Fibroblast of the aortic adventitia (primary cell): ENCODE data around the gene EPM2A. TPM values are rescaled to one million over a fixed set of nuclear protein-coding genes. Genes with fewer than 3 reads are reported as not detected.
A peak's percentile ranks its signal among the peaks of the same experiment; 100 is the strongest.

ENCODE experiments used
- DNase-seq: peaks from one replicate; pipeline ENCODE4 v3.0.0-alpha.2; 2010; ENCODE audit warnings: low read depth
- H3K4me3 ChIP-seq: 2 replicates; pipeline ENCODE4 v1.5.1; 2011; ENCODE audit warnings: low read depth, mild to moderate bottlenecking, control low read depth, low read length, moderate library complexity
- CTCF ChIP-seq: IDR thresholded peaks from 2 replicates; pipeline ENCODE4 v1.5.1; 2011; ENCODE audit warnings: mild to moderate bottlenecking, low read length, control low read depth, inconsistent platforms; ENCODE audit not compliant: insufficient read depth
- total RNA-seq: library from RNA; depleted of rRNA; stranded (reverse); fragments of >200 nt; gene quantifications from 2 replicates; pipeline ENCODE4 v1.2.3, GENCODE V29; 2012; ENCODE audit warnings: low replicate concordance

EPM2A gene
- total RNA-seq: 7.2 and 8.0 TPM in 2 replicates

DNA sequence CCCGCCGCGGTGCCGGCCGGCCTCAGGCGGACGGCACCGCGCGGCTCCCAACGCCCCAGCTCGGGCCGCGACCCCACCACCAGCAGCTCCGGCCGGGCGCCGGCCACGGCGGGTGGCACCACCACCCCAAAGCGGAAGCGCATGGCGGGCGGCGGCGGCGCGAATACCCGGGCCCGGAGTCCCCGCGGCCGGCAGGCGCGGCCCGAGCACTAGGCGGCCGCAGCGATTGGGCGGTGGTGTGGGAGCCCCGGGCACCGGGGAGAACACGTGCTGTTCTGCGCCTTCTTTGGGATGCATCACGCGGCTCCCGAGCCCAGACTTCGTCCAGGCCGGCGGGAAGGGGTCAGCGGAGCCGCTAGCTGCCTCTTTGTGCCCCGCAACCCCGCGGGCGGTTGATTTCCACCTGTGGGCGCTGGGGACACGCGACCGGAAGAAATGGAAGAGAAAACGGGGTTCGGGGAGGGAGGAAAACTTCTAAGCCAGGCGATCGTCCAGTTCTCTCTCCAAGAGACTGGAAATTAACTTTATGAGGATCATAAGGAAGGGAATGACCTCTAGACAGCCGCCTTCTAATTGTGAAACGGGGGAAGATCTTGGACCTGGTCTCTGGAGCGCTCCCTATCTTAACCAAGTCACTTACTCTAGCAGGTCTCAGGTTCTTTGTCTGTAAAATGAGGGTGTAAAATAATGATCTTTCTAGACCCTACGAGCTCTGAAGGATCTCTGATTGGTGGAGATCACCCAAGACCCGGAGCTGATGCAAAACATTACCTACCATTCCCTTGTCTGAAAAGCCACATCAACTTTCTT is at the start of gene EPM2A:
Gene EPM2A (minus strand): TSS at position 165 of the 810 bp plus-strand sequence. CDS start 22 bp downstream, at position 143.
- peak; percentile 74 for DNase-seq
- TF ChIP-seq CTCF: no peak
- peak within 1 kb of the TSS; percentile 73 for H3K4me3 ChIP-seq

DNA sequence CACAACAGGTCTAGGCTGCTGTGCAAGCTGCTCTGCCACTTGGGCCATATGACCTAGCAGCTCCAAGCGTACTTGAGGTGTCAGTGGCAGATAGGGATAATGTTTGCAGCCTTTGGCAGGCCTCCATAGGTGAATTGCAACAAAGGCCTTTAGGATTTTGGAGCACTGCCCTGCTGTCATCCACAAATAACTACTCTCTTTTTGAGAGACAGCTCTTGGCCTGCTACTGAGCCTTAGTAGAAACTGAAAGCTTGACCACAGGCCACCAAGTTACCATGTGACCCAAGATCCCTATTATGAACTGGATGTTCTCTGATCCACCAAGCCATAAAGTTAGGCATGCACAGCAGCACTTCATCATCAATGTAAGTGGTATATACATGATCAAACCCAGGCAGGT is 49.4 kb upstream of the EPM2A start:
- H3K4me3 ChIP-seq: no peak overlapping the region
- no peak for DNase-seq
- no peak for TF ChIP-seq CTCF

DNA sequence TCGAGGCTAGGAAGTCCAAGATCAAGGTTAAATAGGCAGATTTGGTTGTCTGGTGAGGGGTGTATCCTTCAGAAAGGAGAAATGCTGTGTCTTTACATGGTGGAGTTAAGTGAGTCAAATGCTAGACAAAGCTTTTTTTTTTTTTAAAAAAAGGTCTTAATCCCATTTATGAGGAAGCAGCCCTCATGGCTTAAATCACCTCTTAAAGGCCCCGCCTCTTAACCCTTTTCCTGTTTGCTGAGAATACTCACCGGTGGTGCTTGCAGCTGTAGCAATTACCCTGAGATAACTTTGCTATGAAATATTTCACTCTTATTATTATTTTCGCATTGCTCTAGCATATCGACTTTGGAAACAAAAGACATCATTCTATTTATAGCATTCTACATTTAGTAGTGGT is 48.5 kb upstream of the EPM2A start:
- TF ChIP-seq CTCF: no peak
- DNase-seq: no peak

GRCh38 chr6:145772846-145773245 is 37.5 kb upstream of the EPM2A start:
- no peak for TF ChIP-seq CTCF
- no peak overlapping the region for H3K4me3 ChIP-seq
- DNase-seq: no peak

More for the DNA sequence above, 48.5 kb upstream of the EPM2A start:
- no peak overlapping the region for H3K4me3 ChIP-seq

DNA sequence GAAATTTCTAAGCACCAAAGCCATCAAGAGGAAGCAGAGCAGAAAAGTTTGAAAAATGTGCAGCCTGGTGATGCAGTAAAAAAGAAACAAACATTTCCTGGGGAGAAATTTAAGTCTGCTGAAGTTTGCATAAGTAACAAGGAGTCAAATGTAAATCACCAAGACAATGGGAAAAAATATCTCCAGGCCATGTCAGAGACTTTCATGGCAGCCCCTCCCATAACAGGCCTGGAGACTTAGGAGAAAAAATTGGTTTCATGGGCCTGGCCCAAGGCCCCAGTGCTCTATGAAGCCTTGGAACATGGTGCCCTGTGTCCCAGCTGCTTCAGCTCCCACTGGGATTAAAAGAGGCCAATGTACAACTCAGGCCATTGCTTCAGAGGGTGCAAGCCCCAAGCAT is 30.1 kb upstream of the EPM2A start:
- no peak overlapping the region for H3K4me3 ChIP-seq
- no peak for DNase-seq
- TF ChIP-seq CTCF: no peak

- TF ChIP-seq CTCF: no peak
- no peak for DNase-seq
- no peak overlapping the region for H3K4me3 ChIP-seq
Measured at GRCh38 chr6:145763742-145764141, 28.4 kb upstream of the EPM2A start.
